ENCODE measurements around the gene DLGAP1.

GRCh38 chr18:3873698-3874097, 581.4 kb downstream of the DLGAP1 start:
- no peak for TF ChIP-seq ZNF384 (IDR thresholded peaks at IDR 0.05)
- no peak for TF ChIP-seq HDGF (IDR thresholded peaks at IDR 0.05; ENCODE audit: borderline replicate concordance)
- no peak for TF ChIP-seq ARNT (IDR thresholded peaks at IDR 0.05)
- TF ChIP-seq SP1 (IDR thresholded peaks at IDR 0.05) = no peak
- TF ChIP-seq NFRKB (IDR thresholded peaks at IDR 0.05) = no peak
- no peak for TF ChIP-seq FOXM1 (IDR thresholded peaks at IDR 0.05; ENCODE audit: borderline replicate concordance)
- TF ChIP-seq FOXK2 (IDR thresholded peaks at IDR 0.05) = no peak
